Osteoblast (primary cell): ENCODE results near the gene MLH3. TPM values are rescaled to one million over a fixed set of nuclear protein-coding genes. Genes with fewer than 3 reads are reported as not detected.

Experiments
- DNase-seq: peaks from one replicate; pipeline ENCODE4 v3.0.0; 2011; ENCODE audit warnings: low spot score, mixed read lengths; ENCODE audit not compliant: insufficient read length; ENCODE audit errors: missing footprints
- H2AFZ ChIP-seq: 2 replicates; pipeline ENCODE4 v1.6.0; 2011; ENCODE audit warnings: mild to moderate bottlenecking, low read length
- H3K27ac ChIP-seq: 2 replicates; pipeline ENCODE4 v1.5.1; 2011; ENCODE audit warnings: mild to moderate bottlenecking, low read depth, low read length, moderate library complexity
- H3K27me3 ChIP-seq: 2 replicates; pipeline ENCODE4 v1.6.0; 2012; ENCODE audit warnings: mild to moderate bottlenecking, control low read depth, inconsistent platforms, low read length, moderate library complexity; ENCODE audit not compliant: insufficient read depth
- H3K36me3 ChIP-seq: 2 replicates; pipeline ENCODE4 v1.5.1; 2011; ENCODE audit warnings: mild to moderate bottlenecking, low read length, control low read depth, moderate library complexity; ENCODE audit not compliant: insufficient read depth
- H3K4me1 ChIP-seq: 2 replicates; pipeline ENCODE4 v1.5.1; 2011; ENCODE audit warnings: mild to moderate bottlenecking, low read length, control low read depth, moderate library complexity; ENCODE audit not compliant: insufficient read depth
- H3K4me2 ChIP-seq: 2 replicates; pipeline ENCODE4 v1.6.0; 2011; ENCODE audit warnings: mild to moderate bottlenecking, low read length; ENCODE audit not compliant: insufficient read depth
- H3K4me3 ChIP-seq: fragments of 200-600 bp; sonication (generic); 3 replicates; pipeline ENCODE4 v1.5.1; 2012; ENCODE audit warnings: mild to moderate bottlenecking, low read length, inconsistent platforms; ENCODE audit not compliant: insufficient read depth
- H3K79me2 ChIP-seq: 2 replicates; pipeline ENCODE4 v1.6.0; 2012; ENCODE audit warnings: mild to moderate bottlenecking, low read length, control low read depth, inconsistent platforms; ENCODE audit not compliant: insufficient read depth
- H3K9me3 ChIP-seq: 2 replicates; pipeline ENCODE4 v1.5.1; 2011; ENCODE audit warnings: low read depth, low read length, control low read depth
- H4K20me1 ChIP-seq: 2 replicates; pipeline ENCODE4 v1.6.0; 2012; ENCODE audit warnings: mild to moderate bottlenecking, low read length, control low read depth; ENCODE audit not compliant: insufficient read depth
- total RNA-seq: library from RNA; depleted of rRNA; stranded (reverse); fragments of >200 nt; gene quantifications from 2 replicates; pipeline ENCODE4 v1.2.3, GENCODE V29; 2012
- TF ChIP-seq, protein P1 (sequence below): IDR thresholded peaks from 2 replicates; pipeline ENCODE4 v1.5.1; 2011; ENCODE audit warnings: mild to moderate bottlenecking, low read depth, low read length, moderate library complexity; ENCODE audit errors: extremely low read depth

The MLH3 gene
- total RNA-seq, 1 donor = 40.5 TPM

DNA sequence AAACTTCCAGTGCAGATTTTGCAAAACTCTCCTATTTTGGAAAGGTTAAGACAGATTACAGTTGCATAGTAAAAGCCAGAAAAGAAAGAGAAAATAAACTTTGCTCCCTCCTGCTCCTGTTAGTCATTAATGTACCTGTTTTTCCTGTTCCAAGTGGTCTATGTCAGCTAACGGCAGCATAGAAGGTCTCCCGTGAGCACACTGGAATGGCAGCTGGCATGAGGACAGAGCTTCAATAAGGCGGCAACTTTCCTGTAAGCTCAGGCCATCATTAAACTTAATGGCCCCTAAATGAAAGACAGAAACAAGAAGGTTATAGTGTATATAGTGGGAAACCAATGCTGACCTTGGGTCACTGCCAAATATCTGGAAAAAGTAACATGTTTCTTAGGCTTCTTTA, 32.6 kb downstream of the MLH3 start:
- H3K4me1 ChIP-seq = no peaks in the 10 kb centered on the region
- TF ChIP-seq, protein P1, sequence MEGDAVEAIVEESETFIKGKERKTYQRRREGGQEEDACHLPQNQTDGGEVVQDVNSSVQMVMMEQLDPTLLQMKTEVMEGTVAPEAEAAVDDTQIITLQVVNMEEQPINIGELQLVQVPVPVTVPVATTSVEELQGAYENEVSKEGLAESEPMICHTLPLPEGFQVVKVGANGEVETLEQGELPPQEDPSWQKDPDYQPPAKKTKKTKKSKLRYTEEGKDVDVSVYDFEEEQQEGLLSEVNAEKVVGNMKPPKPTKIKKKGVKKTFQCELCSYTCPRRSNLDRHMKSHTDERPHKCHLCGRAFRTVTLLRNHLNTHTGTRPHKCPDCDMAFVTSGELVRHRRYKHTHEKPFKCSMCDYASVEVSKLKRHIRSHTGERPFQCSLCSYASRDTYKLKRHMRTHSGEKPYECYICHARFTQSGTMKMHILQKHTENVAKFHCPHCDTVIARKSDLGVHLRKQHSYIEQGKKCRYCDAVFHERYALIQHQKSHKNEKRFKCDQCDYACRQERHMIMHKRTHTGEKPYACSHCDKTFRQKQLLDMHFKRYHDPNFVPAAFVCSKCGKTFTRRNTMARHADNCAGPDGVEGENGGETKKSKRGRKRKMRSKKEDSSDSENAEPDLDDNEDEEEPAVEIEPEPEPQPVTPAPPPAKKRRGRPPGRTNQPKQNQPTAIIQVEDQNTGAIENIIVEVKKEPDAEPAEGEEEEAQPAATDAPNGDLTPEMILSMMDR = no peak

GRCh38 chr14:75016815-75017214, 34.5 kb downstream of the MLH3 start:
- TF ChIP-seq, protein P1 = no peak
- no peak overlapping the region for H2AFZ ChIP-seq
- H4K20me1 ChIP-seq = no peaks in the 10 kb centered on the region
- no peaks in the 10 kb centered on the region for H3K79me2 ChIP-seq
- no peak overlapping the region for H3K4me2 ChIP-seq
- H3K27me3 ChIP-seq = no peaks in the 10 kb centered on the region
- H3K27ac ChIP-seq = no peak overlapping the region
- H3K4me3 ChIP-seq = no peak overlapping the region
- H3K9me3 ChIP-seq = no peaks in the 10 kb centered on the region
- peaks cover 71% of the 10 kb centered on the region for H3K36me3 ChIP-seq
- peaks cover 8% of the 10 kb centered on the region for H3K4me1 ChIP-seq
- no peak for DNase-seq

More for the DNA sequence above, 32.6 kb downstream of the MLH3 start:
- Histone ChIP-seq H3K4me3 (no peak overlapping the region), H3K79me2 (no peaks in the 10 kb centered on the region), H3K4me2 (no peak overlapping the region), H4K20me1 (peaks cover 4% of the 10 kb centered on the region), H3K27me3 (no peaks in the 10 kb centered on the region), H3K36me3 (peaks cover 79% of the 10 kb centered on the region), H3K27ac (no peak overlapping the region), H2AFZ (no peak overlapping the region), H3K9me3 (no peaks in the 10 kb centered on the region)
- no peak for DNase-seq

- H3K36me3 ChIP-seq = peaks cover 63% of the 10 kb centered on the region
- DNase-seq = no peak
- no peaks in the 10 kb centered on the region for H4K20me1 ChIP-seq
- no peaks in the 10 kb centered on the region for H3K79me2 ChIP-seq
- no peak overlapping the region for H3K4me2 ChIP-seq
- no peak overlapping the region for H2AFZ ChIP-seq
- H3K9me3 ChIP-seq = no peaks in the 10 kb centered on the region
- no peak overlapping the region for H3K4me3 ChIP-seq
- TF ChIP-seq, protein P1 = no peak
- no peaks in the 10 kb centered on the region for H3K27me3 ChIP-seq
- peaks cover 22% of the 10 kb centered on the region for H3K4me1 ChIP-seq
- H3K27ac ChIP-seq = no peak overlapping the region
Measured at GRCh38 chr14:75015496-75015895, 35.8 kb downstream of the MLH3 start.

DNA sequence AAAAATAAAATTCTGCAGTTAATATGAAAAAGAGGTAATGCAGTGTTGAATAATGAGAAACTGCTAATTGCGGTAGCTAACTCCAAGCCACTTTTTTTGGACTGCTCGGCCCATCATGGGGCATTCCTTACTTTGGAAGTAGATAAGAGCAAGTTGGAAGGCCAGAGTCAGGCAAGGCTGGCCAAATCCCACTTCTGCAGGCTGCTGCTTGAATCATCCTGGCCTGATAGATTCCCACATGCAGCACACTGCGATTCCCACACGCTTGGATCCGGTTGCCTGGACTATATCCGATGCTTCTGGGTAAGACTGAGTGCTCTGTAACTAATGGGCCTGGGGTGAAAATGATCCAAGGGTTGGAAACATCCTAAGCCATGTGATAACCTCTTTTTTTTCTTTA, 38.0 kb downstream of the MLH3 start:
- no peak for DNase-seq
- Histone ChIP-seq H3K4me2 (no peak overlapping the region), H2AFZ (no peak overlapping the region), H3K27me3 (no peaks in the 10 kb centered on the region), H3K4me3 (no peak overlapping the region), H3K36me3 (peaks cover 60% of the 10 kb centered on the region), H3K9me3 (no peaks in the 10 kb centered on the region), H3K27ac (no peak overlapping the region), H3K4me1 (peaks cover 22% of the 10 kb centered on the region), H4K20me1 (no peaks in the 10 kb centered on the region), H3K79me2 (no peaks in the 10 kb centered on the region)
- TF ChIP-seq, protein P1 = no peak
